NCI-H1436 (cell line): Measurements from ENCODE around the gene HES4.
"Not testable (repeated sequence)": the region's sequence is repeated elsewhere in the genome, so short reads cannot be mapped to it uniquely, and the experiment has no call there.

Source experiments
- DNase-seq: peaks from one replicate; lab custom pipeline; 2025; lab: John Stamatoyannopoulos, UW

Gene HES4

GRCh38 chr1:1033009-1033587 is 33.2 kb upstream of the HES4 start:
- peak; percentile 96 for DNase-seq

DNA sequence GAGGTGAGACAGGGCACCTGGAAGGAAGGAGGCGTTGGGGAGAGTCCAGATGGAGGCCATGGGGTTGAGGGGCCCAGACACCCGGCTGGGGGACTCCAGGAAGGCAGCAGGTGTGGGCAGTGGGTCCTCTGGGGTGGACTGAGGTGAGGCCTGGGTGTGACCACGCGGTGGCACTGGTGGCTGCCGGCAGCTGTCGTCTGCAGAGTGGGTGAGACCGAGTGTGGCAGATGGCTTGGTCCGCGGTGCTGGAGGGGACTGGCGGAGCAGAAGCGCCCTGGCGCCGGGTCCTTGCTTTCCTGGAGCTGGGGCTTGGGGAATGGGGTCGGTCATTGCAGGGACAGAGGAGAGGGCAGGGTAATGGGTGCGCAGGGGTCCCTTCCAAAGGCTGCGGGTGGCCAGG is 32.5 kb upstream of the HES4 start:
- DNase-seq = no peak

- no peak for DNase-seq
Measured at GRCh38 chr1:1031659-1032235, 31.9 kb upstream of the HES4 start.

GRCh38 chr1:1030867-1031658 is 31.2 kb upstream of the HES4 start:
- not testable (repeated sequence) for DNase-seq

- DNase-seq = no peak
Measured at GRCh38 chr1:1027791-1028190, 27.9 kb upstream of the HES4 start.

DNA sequence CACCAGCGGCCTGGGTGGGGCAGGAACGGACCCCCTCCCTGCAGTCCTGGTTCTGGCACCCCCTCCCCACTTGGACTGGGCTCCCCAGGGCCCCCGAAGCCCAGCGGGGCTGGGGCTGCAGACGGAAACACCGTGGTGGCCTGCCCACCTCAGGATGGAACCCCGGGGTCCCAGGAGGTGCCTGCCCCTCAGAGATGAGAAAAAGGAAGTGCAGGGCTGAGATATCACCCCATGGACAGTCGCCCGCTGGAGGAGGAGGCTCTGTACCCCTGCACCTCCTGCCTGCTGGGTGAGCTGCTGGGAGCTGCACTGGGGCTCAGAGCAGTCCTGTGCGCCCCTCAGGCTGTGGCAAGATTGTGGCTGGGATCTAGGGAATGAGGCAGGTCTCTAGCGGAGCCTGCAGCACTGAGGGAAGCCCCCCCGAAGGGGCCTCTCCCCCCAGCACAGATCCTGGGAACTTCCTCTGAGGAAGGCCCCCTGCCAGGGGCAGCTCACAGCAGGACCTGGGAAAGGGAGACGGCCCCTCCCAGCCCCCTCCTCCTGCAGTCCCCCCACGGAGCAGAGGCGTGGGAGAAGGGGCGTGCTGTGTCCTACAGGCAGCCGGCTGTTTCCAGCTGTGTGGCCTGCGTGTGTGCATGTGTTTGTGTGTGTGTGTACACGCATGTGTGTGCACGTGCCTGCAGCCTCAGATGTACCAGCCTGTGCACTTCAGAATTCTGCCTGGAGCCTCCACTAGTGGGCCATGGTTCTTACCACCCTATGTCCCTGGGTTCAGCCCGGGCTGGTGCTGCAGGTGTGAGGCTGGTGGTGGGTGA is 26.9 kb upstream of the HES4 start:
- no peak for DNase-seq

GRCh38 chr1:1025730-1026129 is 25.8 kb upstream of the HES4 start:
- DNase-seq = no peak

GRCh38 chr1:1024771-1025699 is 25.1 kb upstream of the HES4 start:
- DNase-seq = no peak

DNA sequence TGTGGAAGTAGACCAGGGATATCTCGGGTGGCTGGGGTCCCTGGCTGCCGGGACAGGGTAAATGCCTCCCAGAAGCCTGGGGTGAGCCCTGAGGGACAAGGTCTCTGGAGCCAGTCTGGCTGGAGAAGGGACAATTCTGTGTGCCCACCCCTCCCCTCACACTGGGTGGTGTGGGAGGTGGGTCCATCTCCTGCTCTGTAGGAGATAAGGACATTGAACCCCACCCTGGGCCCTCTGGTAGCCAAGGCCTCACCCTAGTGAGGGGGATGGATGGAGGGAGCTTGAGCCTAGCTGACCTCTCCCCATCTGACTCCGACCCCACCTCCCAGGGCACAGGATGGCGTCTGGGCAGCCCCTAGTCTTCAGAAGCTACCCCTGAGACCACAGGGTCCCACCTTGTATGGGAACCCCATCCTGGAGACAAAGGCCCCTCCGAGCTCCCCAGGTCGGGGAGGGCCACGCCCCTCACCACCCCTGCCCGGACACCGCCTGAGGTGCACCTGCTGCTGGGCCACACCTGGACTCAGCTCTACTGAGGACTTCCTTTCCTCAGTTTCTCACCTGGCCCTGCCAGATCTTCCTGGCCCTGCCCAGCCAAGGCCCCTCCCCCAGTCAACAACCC is 24.4 kb upstream of the HES4 start:
- no peak for DNase-seq

GRCh38 chr1:1023700-1024099 is 23.8 kb upstream of the HES4 start:
- no peak for DNase-seq

GRCh38 chr1:1022302-1023009 is 22.6 kb upstream of the HES4 start:
- no peak for DNase-seq

DNA sequence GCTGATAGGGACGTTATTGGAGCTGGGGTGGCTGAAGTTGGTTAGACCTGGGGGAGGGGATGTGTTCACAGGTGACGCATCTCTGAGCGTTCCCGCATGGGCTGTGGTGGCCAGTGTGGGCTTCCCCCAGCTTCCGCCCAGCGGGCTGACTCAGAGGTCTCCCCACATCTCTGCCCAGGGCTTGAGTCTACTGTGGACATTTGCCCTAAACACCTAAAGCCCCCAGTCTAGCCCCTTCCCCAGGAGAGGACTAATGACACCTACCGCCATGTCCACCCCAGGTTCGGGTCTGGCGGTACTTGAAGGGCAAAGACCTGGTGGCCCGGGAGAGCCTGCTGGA is 22.0 kb upstream of the HES4 start:
- no peak for DNase-seq

- no peak for DNase-seq
Measured at GRCh38 chr1:1021010-1021919, 21.4 kb upstream of the HES4 start.

DNA sequence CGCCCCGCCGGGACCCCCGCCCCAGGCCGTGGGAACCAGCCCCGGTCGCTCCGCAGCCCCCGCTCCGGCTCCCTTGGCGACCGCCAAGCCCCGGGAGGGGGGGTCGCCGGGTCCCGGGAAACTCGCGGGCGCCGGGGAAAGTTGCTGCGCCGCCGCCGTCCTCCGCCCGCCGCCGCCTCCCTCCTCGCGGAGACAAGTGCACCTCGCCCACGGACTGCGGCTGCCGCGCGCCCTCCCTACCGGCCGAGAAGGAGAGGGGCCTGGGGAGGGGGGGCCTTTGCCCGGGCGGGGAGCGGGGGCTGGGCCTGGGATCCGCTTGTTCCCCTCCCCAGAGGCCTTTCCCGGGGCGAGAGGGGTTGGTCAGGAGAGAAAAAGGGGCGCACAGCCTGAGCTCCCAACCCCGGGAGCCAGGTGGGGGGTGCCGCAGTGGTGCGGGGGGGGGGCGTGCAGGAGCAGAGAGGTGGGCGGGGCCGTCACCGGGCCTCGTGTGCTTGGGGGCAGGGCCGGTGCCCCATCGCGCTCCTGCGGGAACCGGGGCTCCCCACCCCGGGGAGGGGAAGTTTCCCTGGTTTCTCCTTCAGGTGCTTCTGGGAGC is 20.6 kb upstream of the HES4 start:
- DNase-seq = no peak

DNA sequence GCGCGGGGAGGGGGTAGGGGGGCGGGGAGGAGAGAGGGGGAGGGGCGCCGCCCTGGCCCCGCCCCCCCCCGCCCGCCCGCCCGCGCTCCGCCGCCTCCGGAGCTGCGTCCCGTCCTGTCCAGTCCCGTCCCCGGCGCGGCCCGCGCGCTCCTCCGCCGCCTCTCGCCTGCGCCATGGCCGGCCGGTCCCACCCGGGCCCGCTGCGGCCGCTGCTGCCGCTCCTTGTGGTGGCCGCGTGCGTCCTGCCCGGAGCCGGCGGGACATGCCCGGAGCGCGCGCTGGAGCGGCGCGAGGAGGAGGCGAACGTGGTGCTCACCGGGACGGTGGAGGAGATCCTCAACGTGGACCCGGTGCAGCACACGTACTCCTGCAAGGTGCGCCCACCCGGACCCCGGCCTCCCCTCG is 20.1 kb upstream of the HES4 start, which contains the start of gene AGRN:
AGRN (plus strand) TSS at position 121 of the 405 bp plus-strand sequence; CDS start at position 174, 53 bp downstream.
- no peak for DNase-seq

DNA sequence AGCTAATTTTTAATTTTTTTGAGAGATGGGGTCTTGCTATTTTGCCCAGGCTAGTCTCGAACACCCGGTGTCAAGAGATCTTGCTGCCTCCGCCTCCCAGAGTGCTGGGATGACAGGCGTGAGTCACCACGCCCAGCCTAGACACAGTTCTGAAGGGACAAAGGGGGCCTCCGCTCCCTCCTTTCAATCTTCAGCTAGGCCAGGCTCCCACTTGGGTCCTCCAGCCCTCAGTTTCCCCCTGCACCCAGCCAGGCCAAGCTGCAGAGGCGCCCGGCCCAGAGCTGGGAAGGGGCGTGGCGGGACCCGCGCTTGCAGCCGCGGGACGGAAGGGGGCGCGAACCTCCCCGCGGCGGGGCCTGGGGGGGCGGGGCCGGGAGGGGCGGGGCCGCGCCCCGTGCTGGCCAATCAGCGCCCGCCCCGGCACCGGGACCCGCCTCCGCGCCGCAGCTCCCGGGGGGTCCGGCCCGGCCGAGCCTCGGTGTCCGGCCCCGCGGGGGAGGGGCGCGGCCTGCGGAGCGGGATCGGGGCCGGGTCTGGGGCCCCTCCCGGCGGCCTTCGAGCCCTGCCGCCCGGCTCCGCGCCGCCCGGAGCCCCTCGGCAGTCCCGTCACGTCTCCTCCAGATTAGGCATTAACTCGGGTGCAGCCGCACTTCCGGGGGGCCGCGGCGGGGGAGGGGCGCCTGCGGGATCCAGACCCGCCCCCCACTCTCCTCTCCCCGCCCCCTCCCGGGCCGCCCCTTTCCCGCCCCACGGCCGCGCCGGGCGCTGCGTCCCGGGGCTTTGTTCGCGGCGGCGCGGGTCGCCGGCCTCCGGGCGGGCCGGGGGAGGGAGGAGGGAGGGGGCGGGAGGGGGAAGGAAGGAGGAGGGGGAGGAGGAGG is 19.5 kb upstream of the HES4 start:
- DNase-seq = peak; percentile 70

GRCh38 chr1:1018321-1018685 is 18.4 kb upstream of the HES4 start:
- not testable (repeated sequence) for DNase-seq
